PC-9 (cell line): ENCODE measurements around the gene CFAP74. TPM values are rescaled to one million over a fixed set of nuclear protein-coding genes. Genes with fewer than 3 reads are reported as not detected.

Experiments
- BruUV-seq: library from RNA; stranded (reverse); fragments of 400-500 nt; replicated peaks from 2 replicates; lab custom pipeline; 2021; lab: Mats Ljungman, UMichigan
- CTCF ChIA-PET: fragments of 300-600 bp; sonication (Branson Sonifier 250); formaldehyde crosslinking; loops from one replicate; lab custom pipeline; 2022; ENCODE audit warnings: antibody characterized with exemption; lab: Charles Lee
- POLR2A ChIA-PET: fragments of 300-600 bp; sonication (Branson Sonifier 250); formaldehyde crosslinking; loops from one replicate; lab custom pipeline; 2022; ENCODE audit warnings: antibody characterized with exemption; ENCODE audit not compliant: unreplicated experiment; lab: Charles Lee
- DNase-seq, 2 experiments: peaks; one replicate each; pipeline versions ENCODE4 v3.0.0 to v3.0.0-alpha.2; 2015 to 2022; ENCODE audit warnings: mixed read lengths in 1 of 2
- H2AFZ ChIP-seq: fragments of 200-600 bp; sonication (generic); 2 replicates; pipeline ENCODE4 v1.8.1; 2017; ENCODE audit warnings: antibody characterized with exemption
- H3F3A ChIP-seq: fragments of 200-600 bp; sonication (generic); 2 replicates; pipeline ENCODE4 v1.8.1; 2017; ENCODE audit warnings: antibody characterized with exemption, mild to moderate bottlenecking, low read depth; ENCODE audit not compliant: insufficient read depth
- H3K27ac ChIP-seq: fragments of 200-600 bp; sonication (generic); 2 replicates; pipeline ENCODE4 v1.6.1; 2016; ENCODE audit warnings: mixed run types
- H3K27me3 ChIP-seq: fragments of 200-600 bp; sonication (generic); 2 replicates; pipeline ENCODE4 v1.6.1; 2016; ENCODE audit warnings: low read depth, mixed run types; ENCODE audit not compliant: insufficient read depth
- H3K36me3 ChIP-seq: fragments of 200-600 bp; sonication (generic); 2 replicates; pipeline ENCODE4 v1.6.1; 2016; ENCODE audit warnings: low read depth, mixed run types
- H3K4me1 ChIP-seq: fragments of 200-600 bp; sonication (generic); replicated peaks from 2 replicates; pipeline ENCODE4 v1.6.1; 2016; ENCODE audit warnings: mixed run types; ENCODE audit not compliant: insufficient read depth
- H3K4me2 ChIP-seq: fragments of 200-600 bp; sonication (generic); 2 replicates; pipeline ENCODE4 v1.6.1; 2017; ENCODE audit warnings: mixed run types
- H3K4me3 ChIP-seq: fragments of 200-600 bp; sonication (generic); 2 replicates; pipeline ENCODE4 v1.6.1; 2016; ENCODE audit warnings: mixed run types
- H3K79me2 ChIP-seq: fragments of 200-600 bp; sonication (generic); 2 replicates; pipeline ENCODE4 v1.6.1; 2017; ENCODE audit warnings: low read depth, mixed run types
- H3K9me2 ChIP-seq: fragments of 200-600 bp; sonication (generic); 2 replicates; pipeline ENCODE4 v1.8.1; 2017; ENCODE audit warnings: mild to moderate bottlenecking; ENCODE audit not compliant: insufficient read depth
- H3K9me3 ChIP-seq: fragments of 200-600 bp; sonication (generic); 2 replicates; pipeline ENCODE4 v1.8.1; 2016; ENCODE audit warnings: low read depth; ENCODE audit not compliant: insufficient read depth
- H4K20me1 ChIP-seq: fragments of 200-600 bp; sonication (generic); 2 replicates; pipeline ENCODE4 v1.8.1; 2017; ENCODE audit not compliant: insufficient read depth
- EZH2 ChIP-seq: fragments of 200-600 bp; sonication (generic); IDR thresholded peaks from 2 replicates; pipeline ENCODE4 v1.8.0; 2017; ENCODE audit warnings: antibody characterized with exemption, low read depth
- intact Hi-C: fragments of 100-400 bp; cut with micrococcal nuclease; formaldehyde crosslinking; loops from one replicate; pipeline ENCODE4 v1.10.0; 2022; ENCODE audit not compliant: unreplicated experiment
- total RNA-seq: library from RNA; stranded (reverse); gene quantifications from 2 replicates; pipeline ENCODE4 v1.2.3, GENCODE V29; 2021
- TF ChIP-seq, protein P1 (sequence below): fragments of 200-600 bp; sonication (generic); conservative IDR thresholded peaks from 2 replicates; pipeline ENCODE4 v1.6.1; 2017; ENCODE audit warnings: mixed run types, antibody characterized with exemption, mild to moderate bottlenecking, moderate library complexity

Gene CFAP74
- total RNA-seq, 1 experiment from 2014 or later: 2.8 TPM

DNA sequence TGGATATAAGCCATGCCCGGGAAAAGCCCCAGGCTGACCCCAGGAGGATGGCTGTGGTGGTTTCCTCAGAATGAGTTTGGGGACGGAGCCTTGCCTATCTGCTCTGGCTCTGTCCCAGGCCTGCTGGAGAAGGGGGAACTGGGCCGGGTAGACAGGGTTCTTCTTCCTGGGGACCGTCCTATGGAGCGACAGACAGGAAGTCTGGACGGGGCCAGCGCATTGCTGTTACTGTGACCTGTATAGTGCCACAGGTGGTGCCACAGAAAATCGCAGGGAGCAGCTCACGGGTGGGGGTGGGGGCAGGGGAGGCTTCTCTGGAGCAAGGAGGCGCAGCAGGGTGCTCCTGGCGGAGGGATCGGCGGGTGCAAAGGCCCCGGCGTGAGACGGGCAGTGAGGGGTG, 36.4 kb downstream of the CFAP74 start:
- no peak overlapping the region for H3K4me2 ChIP-seq
- no TSS peak for BruUV-seq
- no peak for TF ChIP-seq EZH2
- TF ChIP-seq, protein P1, sequence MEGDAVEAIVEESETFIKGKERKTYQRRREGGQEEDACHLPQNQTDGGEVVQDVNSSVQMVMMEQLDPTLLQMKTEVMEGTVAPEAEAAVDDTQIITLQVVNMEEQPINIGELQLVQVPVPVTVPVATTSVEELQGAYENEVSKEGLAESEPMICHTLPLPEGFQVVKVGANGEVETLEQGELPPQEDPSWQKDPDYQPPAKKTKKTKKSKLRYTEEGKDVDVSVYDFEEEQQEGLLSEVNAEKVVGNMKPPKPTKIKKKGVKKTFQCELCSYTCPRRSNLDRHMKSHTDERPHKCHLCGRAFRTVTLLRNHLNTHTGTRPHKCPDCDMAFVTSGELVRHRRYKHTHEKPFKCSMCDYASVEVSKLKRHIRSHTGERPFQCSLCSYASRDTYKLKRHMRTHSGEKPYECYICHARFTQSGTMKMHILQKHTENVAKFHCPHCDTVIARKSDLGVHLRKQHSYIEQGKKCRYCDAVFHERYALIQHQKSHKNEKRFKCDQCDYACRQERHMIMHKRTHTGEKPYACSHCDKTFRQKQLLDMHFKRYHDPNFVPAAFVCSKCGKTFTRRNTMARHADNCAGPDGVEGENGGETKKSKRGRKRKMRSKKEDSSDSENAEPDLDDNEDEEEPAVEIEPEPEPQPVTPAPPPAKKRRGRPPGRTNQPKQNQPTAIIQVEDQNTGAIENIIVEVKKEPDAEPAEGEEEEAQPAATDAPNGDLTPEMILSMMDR: no peak
- intact Hi-C loops: no loop called here
- POLR2A ChIA-PET: no interaction called here
- H4K20me1 ChIP-seq: no peaks in the 10 kb centered on the region
- no peaks in the 10 kb centered on the region for H3K9me2 ChIP-seq
- H3K36me3 ChIP-seq: no peaks in the 10 kb centered on the region
- no peaks in the 10 kb centered on the region for H3K4me1 ChIP-seq
- CTCF ChIA-PET: no interaction called here
- H3K79me2 ChIP-seq: no peaks in the 10 kb centered on the region
- H3K27ac ChIP-seq: no peak overlapping the region
- no peaks in the 10 kb centered on the region for H3K9me3 ChIP-seq
- H3K27me3 ChIP-seq: peaks cover 33% of the 10 kb centered on the region
- no peak overlapping the region for H2AFZ ChIP-seq
- peaks cover 5% of the 10 kb centered on the region; the same call in 1 of the 2 replicates for H3F3A ChIP-seq
- DNase-seq: no peak
- no peak overlapping the region for H3K4me3 ChIP-seq

DNA sequence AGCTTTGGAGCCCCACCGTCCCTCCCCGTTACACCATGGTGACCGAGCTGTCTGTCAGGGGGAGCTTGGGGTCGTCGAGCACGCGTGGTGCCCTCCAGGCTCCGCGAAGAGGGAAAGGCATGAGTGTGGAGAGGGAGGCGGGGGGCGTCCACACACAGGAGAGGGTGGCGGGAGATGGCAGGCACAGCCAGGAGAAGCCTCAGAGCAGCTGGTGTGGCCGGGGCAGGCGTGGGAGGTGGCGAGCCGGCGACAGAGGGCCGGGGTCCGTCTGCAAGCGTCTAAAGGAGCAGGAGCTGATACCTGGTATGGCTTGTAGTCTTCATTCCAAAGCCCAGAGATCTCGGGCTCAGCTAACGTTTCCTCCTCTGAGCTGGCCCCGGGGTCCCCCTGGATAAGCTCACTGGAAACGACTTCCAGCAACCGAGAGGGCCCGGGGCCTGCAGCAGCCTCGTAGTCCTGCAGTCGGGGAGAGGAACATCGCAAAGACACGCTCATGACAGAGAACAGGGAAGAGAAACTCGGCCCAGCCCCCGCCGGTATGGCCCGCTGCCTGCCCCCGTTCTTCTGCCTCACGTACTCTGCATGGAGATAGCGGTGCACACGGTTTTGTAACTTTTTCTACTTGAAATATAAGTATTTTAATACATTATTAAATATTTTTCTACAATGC, 37.4 kb downstream of the CFAP74 start:
- Histone ChIP-seq H3K27me3 (peaks cover 34% of the 10 kb centered on the region), H3K4me1 (no peaks in the 10 kb centered on the region), H3K36me3 (no peaks in the 10 kb centered on the region), H3K4me2 (no peak overlapping the region), H3K4me3 (no peak overlapping the region), H4K20me1 (no peaks in the 10 kb centered on the region), H3F3A (peaks cover 5% of the 10 kb centered on the region; the same call in 1 of the 2 replicates), H3K9me3 (no peaks in the 10 kb centered on the region), H3K27ac (no peak overlapping the region), H2AFZ (no peak overlapping the region), H3K9me2 (no peaks in the 10 kb centered on the region), H3K79me2 (no peaks in the 10 kb centered on the region)
- no peak for DNase-seq
- CTCF ChIA-PET: no interaction called here
- no TSS peak for BruUV-seq
- TF ChIP-seq, protein P1: no peak
- TF ChIP-seq EZH2: no peak
- intact Hi-C loops: no loop called here
- POLR2A ChIA-PET: no interaction called here

DNA sequence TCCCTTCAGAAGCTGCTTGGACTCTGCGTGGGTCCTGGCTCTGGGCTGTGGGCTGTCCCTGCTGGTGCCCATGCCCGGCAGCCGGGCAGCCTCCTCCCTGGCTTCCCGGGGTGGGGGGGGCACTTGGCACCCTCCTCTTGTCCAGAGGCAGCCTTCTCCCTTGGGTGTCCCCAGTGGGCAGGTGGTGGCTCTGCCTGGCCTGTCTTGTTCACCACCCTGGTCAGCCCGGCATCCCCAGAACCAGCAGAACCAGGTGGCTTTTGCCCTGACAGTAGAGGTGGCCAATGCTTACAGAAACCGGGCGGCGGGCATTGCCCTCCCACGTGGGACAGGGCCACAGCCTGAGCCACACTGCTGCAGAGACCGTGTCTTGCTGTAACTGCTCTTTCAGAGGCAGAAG, 38.0 kb downstream of the CFAP74 start:
- no peak for DNase-seq
- no peaks in the 10 kb centered on the region for H3K9me3 ChIP-seq
- peaks cover 5% of the 10 kb centered on the region; the same call in 1 of the 2 replicates for H3F3A ChIP-seq
- H3K27ac ChIP-seq: no peak overlapping the region
- no TSS peak for BruUV-seq
- no peaks in the 10 kb centered on the region for H3K79me2 ChIP-seq
- no peak overlapping the region for H3K4me3 ChIP-seq
- H2AFZ ChIP-seq: no peak overlapping the region
- peaks cover 41% of the 10 kb centered on the region for H3K27me3 ChIP-seq
- no peak overlapping the region for H3K4me2 ChIP-seq
- CTCF ChIA-PET: no interaction called here
- no peaks in the 10 kb centered on the region for H3K4me1 ChIP-seq
- H3K36me3 ChIP-seq: no peaks in the 10 kb centered on the region
- H3K9me2 ChIP-seq: no peaks in the 10 kb centered on the region
- H4K20me1 ChIP-seq: no peaks in the 10 kb centered on the region
- no peak for TF ChIP-seq EZH2
- TF ChIP-seq, protein P1: no peak
- POLR2A ChIA-PET: no interaction called here
- intact Hi-C loops: no loop called here
